Neural progenitor cell (in vitro differentiated cells): ENCODE results near the gene CCDC15.

Experiments
- EZH2 ChIP-seq: fragments of 200-600 bp; sonication (generic); IDR thresholded peaks from 2 replicates; pipeline ENCODE4 v1.6.1; 2017; ENCODE audit warnings: antibody characterized with exemption, mild to moderate bottlenecking, moderate library complexity
- EZH2phosphoT487 ChIP-seq: fragments of 200-600 bp; sonication (generic); IDR thresholded peaks from 2 replicates; pipeline ENCODE4 v1.6.1; 2017; ENCODE audit warnings: antibody characterized with exemption
- TF ChIP-seq, protein P1 (sequence below): fragments of 200-600 bp; sonication (generic); IDR thresholded peaks from 2 replicates; pipeline ENCODE4 v1.5.1; 2017; ENCODE audit warnings: antibody characterized with exemption, mild to moderate bottlenecking

DNA sequence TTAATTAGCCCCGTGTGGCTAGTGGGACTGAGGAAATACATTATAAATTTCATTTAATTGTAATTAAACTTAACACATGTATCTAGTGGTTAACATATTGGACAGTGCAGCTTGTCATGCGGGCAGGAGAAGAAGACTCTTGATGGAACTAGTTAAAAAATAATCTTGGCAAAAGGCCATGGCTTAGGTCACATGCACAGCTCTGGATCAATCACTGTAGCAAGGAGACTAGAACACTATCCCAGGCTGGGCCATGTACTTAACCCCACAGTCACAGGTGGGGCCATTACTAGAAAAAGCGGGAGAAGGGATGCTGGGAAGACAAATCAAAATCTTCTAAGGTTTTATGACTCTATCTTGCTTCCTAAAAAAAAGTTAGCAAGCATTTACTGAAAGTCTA, 9.4 kb upstream of the CCDC15 start:
- TF ChIP-seq, protein P1, sequence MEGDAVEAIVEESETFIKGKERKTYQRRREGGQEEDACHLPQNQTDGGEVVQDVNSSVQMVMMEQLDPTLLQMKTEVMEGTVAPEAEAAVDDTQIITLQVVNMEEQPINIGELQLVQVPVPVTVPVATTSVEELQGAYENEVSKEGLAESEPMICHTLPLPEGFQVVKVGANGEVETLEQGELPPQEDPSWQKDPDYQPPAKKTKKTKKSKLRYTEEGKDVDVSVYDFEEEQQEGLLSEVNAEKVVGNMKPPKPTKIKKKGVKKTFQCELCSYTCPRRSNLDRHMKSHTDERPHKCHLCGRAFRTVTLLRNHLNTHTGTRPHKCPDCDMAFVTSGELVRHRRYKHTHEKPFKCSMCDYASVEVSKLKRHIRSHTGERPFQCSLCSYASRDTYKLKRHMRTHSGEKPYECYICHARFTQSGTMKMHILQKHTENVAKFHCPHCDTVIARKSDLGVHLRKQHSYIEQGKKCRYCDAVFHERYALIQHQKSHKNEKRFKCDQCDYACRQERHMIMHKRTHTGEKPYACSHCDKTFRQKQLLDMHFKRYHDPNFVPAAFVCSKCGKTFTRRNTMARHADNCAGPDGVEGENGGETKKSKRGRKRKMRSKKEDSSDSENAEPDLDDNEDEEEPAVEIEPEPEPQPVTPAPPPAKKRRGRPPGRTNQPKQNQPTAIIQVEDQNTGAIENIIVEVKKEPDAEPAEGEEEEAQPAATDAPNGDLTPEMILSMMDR, result no peak
- TF ChIP-seq EZH2phosphoT487, result no peak
- TF ChIP-seq EZH2, result no peak
